Hematopoietic multipotent progenitor cell treated with erythropoietin and hydrocortisone succinate and interleukin-3 and kit ligand, for 6 days (in vitro differentiated cells): Measurements from ENCODE around the gene SERBP1.
"Not testable (repeated sequence)": the region's sequence is repeated elsewhere in the genome, so short reads cannot be mapped to it uniquely, and the experiment has no call there.

Source experiments
- DNase-seq: peaks from one replicate; pipeline ENCODE4 v3.0.0-alpha.2; 2015

The SERBP1 gene

DNA sequence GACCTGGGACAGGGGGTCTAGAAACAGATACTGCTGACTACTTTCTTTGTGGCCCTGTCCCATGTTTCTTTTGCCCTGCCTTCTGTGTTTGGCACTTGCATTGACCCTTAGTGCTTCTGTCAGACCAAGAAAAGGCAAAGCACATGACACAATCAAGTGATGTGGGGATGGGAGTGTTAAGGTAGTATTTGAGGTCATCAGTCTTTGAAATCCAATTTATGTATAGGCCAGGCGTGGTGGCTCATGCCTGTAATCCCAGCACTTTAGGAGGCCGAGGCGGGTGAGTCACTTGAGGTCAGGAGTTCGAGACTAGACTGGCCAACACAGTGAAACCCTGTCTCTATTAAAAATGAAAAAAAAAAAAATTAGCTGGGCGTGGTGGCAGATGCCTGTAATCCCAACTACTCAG, 26.0 kb downstream of the SERBP1 start:
- DNase-seq = no peak

DNA sequence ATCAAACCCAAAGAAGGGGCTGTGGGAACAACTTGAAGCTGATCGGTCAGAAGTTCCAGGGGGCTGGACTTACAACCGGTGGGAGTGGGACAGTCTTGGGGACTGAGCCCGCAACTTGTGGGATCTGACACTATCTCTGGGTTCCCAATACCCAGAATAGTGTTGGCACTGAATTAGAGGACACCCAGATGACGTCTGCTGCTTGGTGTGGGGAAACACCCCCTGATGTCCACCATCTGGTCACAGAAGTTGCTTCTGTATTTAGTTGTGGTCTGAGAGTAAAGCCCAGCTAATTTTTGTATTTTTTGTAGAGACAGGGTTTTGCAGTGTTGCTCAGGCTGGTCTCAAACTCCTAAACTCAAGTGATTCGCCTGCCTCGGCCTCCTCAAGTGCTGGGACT, 28.8 kb downstream of the SERBP1 start:
- DNase-seq = no peak

DNA sequence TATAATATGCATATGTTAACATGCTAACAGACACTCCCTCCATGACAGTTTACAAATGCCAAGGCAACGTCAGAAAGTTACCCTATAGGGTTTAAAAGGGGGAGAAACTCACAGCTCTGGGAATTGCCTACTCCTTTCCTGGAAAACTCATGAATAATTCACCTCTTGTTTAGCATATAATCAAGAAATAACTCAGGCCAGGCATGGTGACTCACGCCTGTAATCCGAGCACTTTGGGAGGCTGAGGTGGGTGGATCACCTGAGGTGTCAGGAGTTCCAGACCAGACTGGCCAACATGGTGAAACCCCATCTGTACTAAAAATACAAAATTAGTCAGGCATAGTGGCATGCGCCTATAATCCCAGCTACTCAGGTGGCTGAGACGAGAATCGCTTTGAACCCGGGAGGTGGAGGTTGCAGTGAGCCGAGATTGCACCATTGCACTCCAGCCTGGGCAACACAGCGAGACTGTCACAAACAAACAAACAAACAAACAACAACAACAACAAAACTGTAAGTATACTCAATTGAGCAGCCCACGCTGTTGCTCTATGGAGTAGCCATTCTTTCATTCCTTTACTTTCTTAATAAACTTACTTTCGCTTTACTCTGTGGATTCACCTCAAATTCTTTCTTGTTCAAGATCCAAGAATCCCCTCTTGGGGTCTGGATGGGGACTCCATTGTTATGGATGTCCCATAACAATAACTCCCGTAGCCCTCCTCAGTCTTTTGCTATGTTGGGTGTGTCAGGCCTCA, 30.0 kb downstream of the SERBP1 start:
- DNase-seq = not testable (repeated sequence)

DNA sequence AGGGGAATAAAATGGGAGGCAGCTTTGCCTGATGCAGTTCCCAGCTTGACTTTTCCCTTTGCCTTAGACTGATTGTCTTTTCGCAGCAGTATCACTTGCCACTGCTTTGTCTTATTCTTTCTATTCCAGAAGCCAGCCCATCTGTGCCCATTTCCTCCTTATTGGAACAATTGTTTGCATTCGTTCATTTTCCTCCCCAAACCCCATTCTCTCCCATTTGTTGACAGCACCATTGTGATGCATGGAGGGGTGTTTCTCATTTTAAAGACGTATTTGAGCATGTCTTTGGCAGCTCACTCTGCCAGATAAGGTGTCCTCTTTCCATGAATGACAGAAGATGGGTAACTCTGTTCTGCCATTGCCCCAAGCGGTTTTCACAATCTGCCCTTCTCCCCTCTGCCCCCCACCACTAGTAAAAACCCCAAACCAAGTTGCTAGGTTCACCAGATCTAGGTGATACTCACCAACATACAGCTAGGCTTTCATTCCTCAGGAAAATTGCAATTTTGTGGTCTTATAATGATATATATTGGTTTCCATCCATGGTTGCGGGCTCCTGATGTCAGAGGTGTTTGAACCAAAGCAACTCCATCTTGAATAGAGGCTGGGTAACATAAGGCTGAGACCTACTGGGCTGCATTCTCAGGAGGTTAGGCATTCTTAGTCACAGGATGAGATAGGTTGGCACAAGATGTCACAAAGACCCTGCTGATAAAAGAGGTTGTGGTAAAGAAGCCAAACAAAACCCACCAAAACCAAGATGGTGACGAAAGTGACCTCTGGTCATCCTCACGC, 30.8 kb downstream of the SERBP1 start:
- DNase-seq = no peak

DNA sequence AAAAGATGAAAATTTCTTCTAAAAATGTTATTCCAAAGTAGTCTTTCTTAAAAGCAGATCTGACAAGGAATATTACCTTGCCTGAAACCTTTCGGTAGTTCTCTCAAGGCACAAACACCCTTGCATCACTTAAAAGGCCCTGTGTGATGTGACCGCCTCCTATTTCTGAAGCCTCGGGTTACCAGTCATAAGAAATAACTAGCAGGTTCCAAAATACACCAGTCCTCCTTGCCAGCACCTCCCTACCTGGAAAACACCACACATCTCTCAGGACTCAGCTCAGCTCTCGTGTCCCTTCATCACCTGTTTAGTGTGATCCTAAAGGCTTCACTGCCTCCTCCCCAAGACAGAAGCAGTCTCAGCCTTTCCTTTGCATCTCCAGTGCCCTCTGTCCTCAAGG, 35.7 kb downstream of the SERBP1 start:
- no peak for DNase-seq

GRCh38 chr1:67393737-67394136, 36.5 kb downstream of the SERBP1 start:
- DNase-seq = no peak

- DNase-seq = no peak
These were observed 37.0 kb downstream of the SERBP1 start for GRCh38 chr1:67393240-67393639.

- no peak for DNase-seq
These were observed 39.9 kb downstream of the SERBP1 start for GRCh38 chr1:67390041-67390887.

DNA sequence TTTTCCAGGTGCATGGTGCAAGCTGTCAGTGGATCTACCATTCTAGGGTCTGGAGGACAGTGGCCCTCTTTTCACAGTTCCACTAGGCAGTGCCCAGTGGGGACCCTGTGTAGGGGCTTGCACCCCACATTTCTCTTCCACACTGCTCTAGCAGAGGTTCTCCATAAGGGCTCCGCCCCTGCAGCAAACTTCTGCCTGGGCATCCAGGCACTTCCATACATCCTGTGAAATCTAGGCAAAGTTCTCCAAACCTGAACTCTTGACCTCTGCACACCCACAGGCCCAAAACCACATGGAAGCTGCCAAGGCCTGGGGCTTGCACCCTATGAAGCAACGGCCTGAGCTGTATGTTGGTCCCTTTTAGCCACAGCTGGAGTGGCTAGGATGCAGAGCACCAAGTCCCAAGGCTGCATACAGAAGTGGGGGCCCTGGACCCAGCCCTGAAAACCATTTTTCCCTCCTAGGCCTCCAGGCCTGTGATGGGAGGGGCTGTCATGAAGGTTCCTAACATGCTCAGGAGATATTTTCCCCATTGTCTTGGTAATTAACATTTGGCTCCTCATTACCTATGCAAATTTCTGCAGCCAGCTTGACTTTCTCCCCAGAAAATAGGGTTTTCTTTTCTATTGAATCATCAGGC, 46.1 kb downstream of the SERBP1 start:
- no peak for DNase-seq

- DNase-seq = no peak
These were observed 47.9 kb downstream of the SERBP1 start for GRCh38 chr1:67382292-67382691.

- DNase-seq = no peak
These were observed 49.0 kb downstream of the SERBP1 start for GRCh38 chr1:67381154-67381553.

DNA sequence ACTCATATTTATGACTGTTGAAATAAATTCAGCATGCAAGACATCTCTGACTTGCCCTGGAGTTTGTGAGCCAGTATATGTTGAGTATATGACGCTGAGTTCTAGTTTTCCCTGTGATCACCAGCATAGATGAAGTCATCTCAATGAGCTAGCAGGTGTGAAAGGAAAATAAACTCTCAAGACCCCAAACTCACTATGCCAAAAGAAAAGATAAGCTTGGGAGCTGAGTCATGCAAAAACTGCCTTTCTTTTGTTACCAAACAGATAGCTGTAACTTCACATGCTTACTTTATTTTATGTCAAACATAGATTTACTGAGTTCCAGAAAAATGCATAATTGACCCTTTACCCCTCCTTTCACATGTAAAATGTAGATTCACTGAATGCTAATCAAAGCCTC, 52.9 kb downstream of the SERBP1 start:
- DNase-seq = peak; percentile 36

DNA sequence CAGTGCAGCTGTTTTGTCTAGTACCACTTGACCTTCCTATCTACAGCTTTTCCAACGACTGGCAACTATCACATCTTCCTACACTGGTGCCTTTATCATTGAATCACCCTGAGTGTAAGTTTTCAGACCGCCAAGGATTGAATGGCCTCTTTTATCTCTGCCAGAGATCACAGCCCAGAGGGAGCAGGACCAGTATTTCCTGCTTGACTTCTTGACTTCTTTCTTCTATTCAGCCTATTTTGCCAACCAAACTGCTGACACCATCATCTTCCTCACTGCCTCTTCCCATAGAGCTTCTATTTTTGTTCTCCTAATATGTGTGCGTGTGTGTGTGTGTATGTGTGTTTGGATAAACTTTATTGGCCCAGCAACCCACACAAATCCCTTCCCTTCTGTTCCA, 53.8 kb downstream of the SERBP1 start:
- no peak for DNase-seq

DNA sequence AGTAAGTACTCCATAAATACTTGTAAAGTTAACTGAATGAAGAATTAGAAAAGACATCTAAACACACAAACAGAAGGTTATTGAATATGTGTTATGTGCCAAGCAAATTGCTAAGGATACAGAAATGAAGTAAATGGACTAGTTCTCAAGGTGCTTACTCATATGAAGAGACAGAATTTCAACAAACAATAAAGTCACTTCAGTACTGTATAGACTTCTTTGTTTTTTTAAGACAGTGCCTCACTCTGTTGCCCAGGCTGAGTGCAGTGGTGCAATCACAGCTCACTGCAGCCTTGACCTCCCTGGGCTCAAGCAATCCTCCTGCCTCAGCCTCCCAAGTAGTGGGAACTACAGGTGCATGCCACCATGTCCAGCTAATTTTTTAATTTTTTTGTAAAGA, 57.3 kb downstream of the SERBP1 start:
- no peak for DNase-seq

DNA sequence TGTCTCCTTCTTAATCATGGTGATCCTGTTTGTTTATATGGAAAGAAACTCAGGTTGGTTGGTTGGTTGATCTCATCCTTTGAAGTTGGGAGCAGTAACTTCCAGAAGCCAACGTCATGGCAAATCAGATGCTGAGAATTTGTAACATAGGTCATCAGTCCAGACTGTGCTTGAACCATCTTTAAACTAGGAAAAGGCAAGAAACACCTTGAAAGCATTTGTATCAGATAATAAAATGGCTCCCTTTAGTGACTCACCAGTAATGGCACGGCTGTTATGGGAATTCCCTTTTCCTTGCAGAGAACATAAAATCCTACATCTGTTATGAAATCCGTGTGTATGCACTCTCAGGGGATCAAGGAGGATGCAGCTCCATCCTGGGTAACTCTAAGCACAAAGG, 58.1 kb downstream of the SERBP1 start:
- no peak for DNase-seq

- DNase-seq = no peak
These were observed 58.5 kb downstream of the SERBP1 start for GRCh38 chr1:67371681-67372080.

GRCh38 chr1:67371043-67371442, 59.2 kb downstream of the SERBP1 start:
- DNase-seq = no peak

- no peak for DNase-seq
These were observed 62.1 kb downstream of the SERBP1 start for GRCh38 chr1:67368046-67368514.

- DNase-seq = peak; percentile 66
These were observed 62.7 kb downstream of the SERBP1 start for GRCh38 chr1:67367370-67368045.

DNA sequence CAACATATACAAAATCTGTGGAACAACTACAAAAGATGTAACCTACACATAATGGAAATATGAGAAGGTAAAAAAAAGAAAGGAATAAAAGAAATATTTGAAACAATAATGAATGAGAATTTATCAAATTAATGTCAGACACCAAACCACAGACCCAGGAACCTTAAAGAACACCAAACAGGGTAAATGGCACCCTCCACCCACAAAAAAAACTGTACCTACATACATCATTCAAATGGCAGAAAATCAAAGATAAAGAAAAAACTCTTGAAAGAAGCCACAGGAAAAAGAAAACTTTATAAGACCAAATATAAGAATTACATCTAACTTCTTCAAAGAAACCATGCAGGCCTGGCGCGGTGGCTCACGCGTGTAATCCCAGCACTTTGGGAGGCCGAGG, 68.6 kb downstream of the SERBP1 start:
- DNase-seq = no peak

- no peak for DNase-seq
These were observed 70.6 kb downstream of the SERBP1 start for GRCh38 chr1:67359592-67359991.
